Fibroblast of the aortic adventitia (primary cell): ENCODE results near the gene ANKLE1. TPM values are rescaled to one million over a fixed set of nuclear protein-coding genes. Genes with fewer than 3 reads are reported as not detected.

ENCODE experiments used
- DNase-seq: peaks from one replicate; pipeline ENCODE4 v3.0.0-alpha.2; 2010; ENCODE audit warnings: low read depth
- H3K4me3 ChIP-seq: 2 replicates; pipeline ENCODE4 v1.5.1; 2011; ENCODE audit warnings: low read depth, mild to moderate bottlenecking, control low read depth, low read length, moderate library complexity
- total RNA-seq: library from RNA; depleted of rRNA; stranded (reverse); fragments of >200 nt; gene quantifications from 2 replicates; pipeline ENCODE4 v1.2.3, GENCODE V29; 2012; ENCODE audit warnings: low replicate concordance
- TF ChIP-seq, protein P1 (sequence below): IDR thresholded peaks from 2 replicates; pipeline ENCODE4 v1.5.1; 2011; ENCODE audit warnings: mild to moderate bottlenecking, low read length, control low read depth, inconsistent platforms; ENCODE audit not compliant: insufficient read depth

ANKLE1 gene
- total RNA-seq, 1 donor, result 0.09 TPM

GRCh38 chr19:17259934-17260333 lies 21.8 kb upstream of the ANKLE1 start:
- TF ChIP-seq, protein P1, sequence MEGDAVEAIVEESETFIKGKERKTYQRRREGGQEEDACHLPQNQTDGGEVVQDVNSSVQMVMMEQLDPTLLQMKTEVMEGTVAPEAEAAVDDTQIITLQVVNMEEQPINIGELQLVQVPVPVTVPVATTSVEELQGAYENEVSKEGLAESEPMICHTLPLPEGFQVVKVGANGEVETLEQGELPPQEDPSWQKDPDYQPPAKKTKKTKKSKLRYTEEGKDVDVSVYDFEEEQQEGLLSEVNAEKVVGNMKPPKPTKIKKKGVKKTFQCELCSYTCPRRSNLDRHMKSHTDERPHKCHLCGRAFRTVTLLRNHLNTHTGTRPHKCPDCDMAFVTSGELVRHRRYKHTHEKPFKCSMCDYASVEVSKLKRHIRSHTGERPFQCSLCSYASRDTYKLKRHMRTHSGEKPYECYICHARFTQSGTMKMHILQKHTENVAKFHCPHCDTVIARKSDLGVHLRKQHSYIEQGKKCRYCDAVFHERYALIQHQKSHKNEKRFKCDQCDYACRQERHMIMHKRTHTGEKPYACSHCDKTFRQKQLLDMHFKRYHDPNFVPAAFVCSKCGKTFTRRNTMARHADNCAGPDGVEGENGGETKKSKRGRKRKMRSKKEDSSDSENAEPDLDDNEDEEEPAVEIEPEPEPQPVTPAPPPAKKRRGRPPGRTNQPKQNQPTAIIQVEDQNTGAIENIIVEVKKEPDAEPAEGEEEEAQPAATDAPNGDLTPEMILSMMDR, result no peak
- no peak for DNase-seq

DNA sequence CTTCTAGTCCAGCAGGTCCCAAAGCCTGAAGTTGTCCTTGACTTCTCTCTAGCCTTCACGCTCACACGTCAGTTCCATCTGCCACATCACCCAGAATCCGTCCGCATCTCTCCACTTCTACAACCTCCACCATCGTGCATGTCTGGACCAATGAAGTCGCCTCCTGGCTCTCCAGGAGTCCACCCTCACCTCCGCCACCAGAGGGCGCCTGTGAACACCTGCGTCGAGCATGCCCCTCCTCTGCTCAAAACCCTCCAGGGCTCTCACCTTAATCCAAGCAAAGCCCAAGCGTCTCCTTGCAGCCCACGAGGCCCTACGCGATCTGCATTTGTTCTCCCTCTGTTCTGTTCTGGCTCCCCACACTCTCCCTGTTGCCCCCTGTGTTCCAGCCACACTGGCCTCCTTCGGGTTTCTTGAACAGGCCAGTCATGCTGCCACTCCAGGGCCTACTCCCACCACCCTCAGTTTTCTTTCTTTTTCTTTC lies 20.8 kb upstream of the ANKLE1 start:
- TF ChIP-seq, protein P1, result peak; percentile 92
- H3K4me3 ChIP-seq, result no peak overlapping the region
- peak; percentile 75 for DNase-seq

More at GRCh38 chr19:17259934-17260333, 21.8 kb upstream of the ANKLE1 start:
- H3K4me3 ChIP-seq, result no peak overlapping the region

DNA sequence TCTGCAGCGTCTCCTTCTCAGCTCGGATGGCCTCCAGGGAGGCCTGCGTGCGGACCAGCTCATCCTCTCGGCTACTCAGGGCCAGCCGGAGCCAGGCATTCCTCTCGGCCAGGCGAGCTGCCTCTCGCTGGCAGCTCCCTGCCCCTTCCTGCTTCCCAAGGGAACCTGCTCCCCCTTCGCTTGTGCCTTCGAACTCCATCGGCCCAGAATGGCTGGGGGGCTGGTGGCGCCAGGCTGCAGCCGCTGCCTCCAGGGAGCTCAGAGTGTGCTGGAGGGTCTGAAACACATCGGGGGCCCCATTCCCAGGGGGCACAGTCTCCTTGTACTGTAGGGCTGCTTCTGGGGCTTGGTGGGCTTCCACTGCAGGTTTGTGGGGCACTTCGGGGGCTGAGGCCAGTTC lies 19.1 kb upstream of the ANKLE1 start:
- no peak overlapping the region for H3K4me3 ChIP-seq
- TF ChIP-seq, protein P1, result no peak
- no peak for DNase-seq

- no peak for DNase-seq
- TF ChIP-seq, protein P1, result no peak
- H3K4me3 ChIP-seq, result no peak overlapping the region
Observed at GRCh38 chr19:17263712-17264640, 17.7 kb upstream of the ANKLE1 start.

GRCh38 chr19:17264641-17264979 lies 17.1 kb upstream of the ANKLE1 start, which contains the start of gene USHBP1:
Gene USHBP1 (minus strand): TSS chr19:17264745. CDS start chr19:17264299, 446 bp downstream.
- TF ChIP-seq, protein P1, result no peak
- H3K4me3 ChIP-seq, result no peak within 1 kb of the TSS
- no peak for DNase-seq

DNA sequence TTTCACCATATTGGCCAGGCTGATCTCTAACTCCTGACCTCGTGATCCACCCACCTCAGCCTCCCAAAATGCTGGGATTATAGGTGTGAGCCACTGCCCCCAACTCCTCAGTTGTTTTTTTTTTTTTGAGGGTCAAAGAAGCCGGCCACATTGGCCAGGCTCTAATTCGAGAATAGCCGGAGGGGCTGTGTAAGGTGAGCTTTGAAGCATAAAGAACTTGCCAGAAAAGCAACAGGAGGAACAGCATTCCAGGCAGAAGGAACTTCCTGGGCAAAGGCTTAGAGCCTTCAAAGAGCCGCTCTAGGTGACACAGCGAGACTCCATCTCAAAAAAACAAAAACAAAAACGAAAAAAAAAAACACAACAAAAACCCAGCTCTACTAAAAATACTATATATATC lies 15.7 kb upstream of the ANKLE1 start:
- DNase-seq, result no peak
- TF ChIP-seq, protein P1, result no peak
- no peak overlapping the region for H3K4me3 ChIP-seq
